Esophagus squamous epithelium (tissue), 5 donors: ENCODE measurements around the gene ALCAM. TPM values are rescaled to one million over a fixed set of nuclear protein-coding genes. Genes with fewer than 3 reads are reported as not detected.

ENCODE experiments used
- DNase-seq: peaks from one replicate; lab custom pipeline; 2025; lab: John Stamatoyannopoulos, UW
- H3K27ac ChIP-seq, 4 donors: fragments of 200-600 bp; sonication (generic); one replicate each; pipeline ENCODE4 v1.5.1; 2016 to 2019; ENCODE audit warnings: mild to moderate bottlenecking in 1 of 4
- H3K27me3 ChIP-seq, 4 donors: fragments of 200-600 bp; sonication (generic); 1 replicate in 3 of 4; 2 replicates in 1 of 4; pipeline versions ENCODE4 v1.5.1 to v1.6.0; 2017 to 2021; ENCODE audit warnings: antibody characterized with exemption in 1 of 4
- H3K36me3 ChIP-seq, 3 donors: fragments of 200-600 bp; sonication (generic); one replicate each; pipeline ENCODE4 v1.5.1; 2016 to 2019
- H3K4me1 ChIP-seq, 3 donors: fragments of 200-600 bp; sonication (generic); one replicate each; pipeline ENCODE4 v1.5.1; 2017 to 2019
- H3K4me3 ChIP-seq, 4 donors: fragments of 200-600 bp; sonication (generic); 1 replicate in 3 of 4; 2 replicates in 1 of 4; pipeline ENCODE4 v1.5.1; 2016 to 2019; ENCODE audit warnings: mild to moderate bottlenecking in 2 of 4, moderate library complexity in 1 of 4
- H3K9me3 ChIP-seq, 3 donors: fragments of 200-600 bp; sonication (generic); one replicate each; pipeline ENCODE4 v1.5.1; 2016 to 2019
- POLR2A ChIP-seq, 4 donors: fragments of 450-650 bp; IDR thresholded peaks; one replicate each; pipeline ENCODE4 v1.6.1; 2017; ENCODE audit warnings: antibody characterized with exemption in 4 of 4, mild to moderate bottlenecking in 4 of 4, moderate library complexity in 3 of 4
- WGBS, 2 donors: methylation state at CpG; one replicate each; pipeline ENCODE4 v1.1.5; 2018; 5-methylcytosine and 5-hydroxymethylcytosine counted together
- intact Hi-C: fragments of 100-400 bp; cut with DNase I; formaldehyde crosslinking; loops from one replicate; pipeline ENCODE4 v1.15.0; 2022
- total RNA-seq, 4 donors: library from RNA; depleted of rRNA; stranded (reverse); fragments of >200 nt; gene quantifications; one replicate each; pipeline ENCODE4 v1.1.0, GENCODE V29; 2016
- TF ChIP-seq, protein P1 (sequence below), 6 experiments: fragments of 450-650 bp in 4 of 6; fragments of 200-600 bp in 2 of 6; sonication (generic) in 2 of 6; IDR thresholded peaks; one replicate each; pipeline ENCODE4 v1.5.1; 2016 to 2019; ENCODE audit warnings: antibody characterized with exemption in 6 of 6, mild to moderate bottlenecking in 4 of 6, moderate library complexity in 4 of 6
- donor health status: DM: yes; HTN: yes; CAD: no.

The ALCAM gene
- total RNA-seq, 4 donors from 2014 or later, result 4.6 to 18.9 (median 8.0) TPM

DNA sequence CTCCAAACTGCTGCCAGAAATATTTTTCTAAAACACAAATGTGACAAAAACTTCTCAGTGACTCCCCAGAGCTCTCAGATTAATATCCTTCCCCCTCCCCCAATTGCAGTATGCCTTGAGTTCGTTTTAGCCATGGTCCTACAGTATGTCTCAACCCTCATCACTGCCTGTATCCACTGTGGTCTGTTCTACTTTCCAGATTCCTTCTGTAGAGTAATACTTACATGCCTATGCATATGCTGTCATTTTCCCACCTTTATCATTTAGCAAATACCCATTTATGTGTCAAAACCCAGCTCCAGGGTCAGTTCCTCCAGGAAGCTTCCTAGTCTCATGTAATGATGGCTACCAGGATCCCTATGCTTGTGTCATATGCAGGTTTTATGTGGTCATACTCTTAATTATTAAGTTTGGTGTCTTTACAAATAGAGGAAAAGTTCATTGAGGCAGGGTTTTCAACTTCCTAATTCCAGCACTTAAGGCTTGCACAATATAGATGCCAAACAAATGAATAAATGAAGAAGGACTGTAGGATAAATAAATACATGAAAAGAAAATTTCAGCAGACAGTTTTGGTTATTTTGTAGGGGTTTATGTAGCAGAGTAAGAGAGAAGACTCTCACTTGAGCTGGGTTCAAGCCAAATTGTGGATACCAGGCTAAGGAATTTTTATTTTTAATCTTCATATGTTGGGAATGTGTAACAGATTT lies 170.8 kb downstream of the ALCAM start:
- TF ChIP-seq, protein P1, sequence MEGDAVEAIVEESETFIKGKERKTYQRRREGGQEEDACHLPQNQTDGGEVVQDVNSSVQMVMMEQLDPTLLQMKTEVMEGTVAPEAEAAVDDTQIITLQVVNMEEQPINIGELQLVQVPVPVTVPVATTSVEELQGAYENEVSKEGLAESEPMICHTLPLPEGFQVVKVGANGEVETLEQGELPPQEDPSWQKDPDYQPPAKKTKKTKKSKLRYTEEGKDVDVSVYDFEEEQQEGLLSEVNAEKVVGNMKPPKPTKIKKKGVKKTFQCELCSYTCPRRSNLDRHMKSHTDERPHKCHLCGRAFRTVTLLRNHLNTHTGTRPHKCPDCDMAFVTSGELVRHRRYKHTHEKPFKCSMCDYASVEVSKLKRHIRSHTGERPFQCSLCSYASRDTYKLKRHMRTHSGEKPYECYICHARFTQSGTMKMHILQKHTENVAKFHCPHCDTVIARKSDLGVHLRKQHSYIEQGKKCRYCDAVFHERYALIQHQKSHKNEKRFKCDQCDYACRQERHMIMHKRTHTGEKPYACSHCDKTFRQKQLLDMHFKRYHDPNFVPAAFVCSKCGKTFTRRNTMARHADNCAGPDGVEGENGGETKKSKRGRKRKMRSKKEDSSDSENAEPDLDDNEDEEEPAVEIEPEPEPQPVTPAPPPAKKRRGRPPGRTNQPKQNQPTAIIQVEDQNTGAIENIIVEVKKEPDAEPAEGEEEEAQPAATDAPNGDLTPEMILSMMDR (IDR thresholded peaks at IDR 0.05), result no peak
- no peaks in the 10 kb centered on the region for H3K9me3 ChIP-seq
- intact Hi-C loops, result no loop called here
- no peak overlapping the region for H3K4me3 ChIP-seq
- WGBS, 2 donors, result 59 to 83% methylated on average over 1 of the region's 1 CpG
- peaks cover 0 to 7% (median 0%) of the 10 kb centered on the region in 3 donors for H3K36me3 ChIP-seq
- H3K27ac ChIP-seq, result no peak overlapping the region
- DNase-seq, result no peak
- H3K4me1 ChIP-seq, result no peaks in the 10 kb centered on the region
- no peaks in the 10 kb centered on the region for H3K27me3 ChIP-seq

DNA sequence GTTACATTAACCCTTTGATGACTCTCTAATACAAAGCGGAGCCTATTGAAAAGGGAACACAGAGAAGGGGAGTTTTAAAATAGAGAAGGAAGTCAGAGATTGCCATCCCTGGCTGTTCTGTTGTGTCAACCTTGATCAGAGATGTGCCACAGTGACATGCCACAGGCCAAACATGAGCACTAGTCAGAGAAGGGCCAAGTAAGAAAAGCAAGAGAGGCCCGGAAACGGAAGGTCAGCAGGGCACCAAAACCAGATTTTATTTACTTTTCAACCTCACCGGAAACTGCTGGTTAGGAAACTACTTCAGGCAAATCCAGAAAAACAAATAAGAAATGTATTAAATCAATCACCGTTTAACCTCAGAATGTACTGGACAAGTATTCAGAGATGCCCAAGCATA lies 171.8 kb downstream of the ALCAM start:
- no peak for TF ChIP-seq POLR2A (IDR thresholded peaks at IDR 0.05)
- TF ChIP-seq, protein P1 (IDR thresholded peaks at IDR 0.05), result no peak
- no peak overlapping the region for H3K4me3 ChIP-seq
- no peak for DNase-seq
- no peaks in the 10 kb centered on the region for H3K9me3 ChIP-seq
- H3K27ac ChIP-seq, result no peak overlapping the region
- H3K4me1 ChIP-seq, result no peaks in the 10 kb centered on the region
- WGBS, 2 donors, result 69 to 80% methylated on average over 5 of the region's 5 CpGs
- intact Hi-C loops, result no loop called here
- peaks cover 0 to 7% (median 0%) of the 10 kb centered on the region in 3 donors for H3K36me3 ChIP-seq
- no peaks in the 10 kb centered on the region for H3K27me3 ChIP-seq

DNA sequence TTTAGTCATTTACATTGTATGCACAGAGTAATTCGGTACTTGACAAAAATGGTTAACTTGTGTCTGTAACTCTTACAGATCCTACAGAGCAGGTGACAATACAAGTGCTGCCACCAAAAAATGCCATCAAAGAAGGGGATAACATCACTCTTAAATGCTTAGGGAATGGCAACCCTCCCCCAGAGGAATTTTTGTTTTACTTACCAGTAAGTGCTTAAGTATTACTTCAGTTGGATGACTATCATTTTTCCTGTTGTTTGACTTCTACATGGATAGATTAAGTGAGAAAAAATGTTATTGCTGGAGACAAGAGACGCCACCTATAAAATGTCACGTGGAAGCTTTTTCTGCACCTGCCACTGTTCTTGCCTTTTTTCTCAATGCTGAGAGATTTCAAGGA lies 173.2 kb downstream of the ALCAM start:
- Histone ChIP-seq H3K27me3 (no peaks in the 10 kb centered on the region), H3K9me3 (no peaks in the 10 kb centered on the region), H3K27ac (no peak overlapping the region), H3K4me1 (no peaks in the 10 kb centered on the region), H3K4me3 (no peak overlapping the region), H3K36me3 (peaks cover 0 to 7% (median 0%) of the 10 kb centered on the region in 3 donors)
- DNase-seq, result no peak
- TF ChIP-seq, protein P1 (IDR thresholded peaks at IDR 0.05), result no peak
- TF ChIP-seq POLR2A (IDR thresholded peaks at IDR 0.05), result no peak
- 87 to 91% methylated on average over 3 of the region's 3 CpGs for WGBS, 2 donors
- intact Hi-C loops, result no loop called here

DNA sequence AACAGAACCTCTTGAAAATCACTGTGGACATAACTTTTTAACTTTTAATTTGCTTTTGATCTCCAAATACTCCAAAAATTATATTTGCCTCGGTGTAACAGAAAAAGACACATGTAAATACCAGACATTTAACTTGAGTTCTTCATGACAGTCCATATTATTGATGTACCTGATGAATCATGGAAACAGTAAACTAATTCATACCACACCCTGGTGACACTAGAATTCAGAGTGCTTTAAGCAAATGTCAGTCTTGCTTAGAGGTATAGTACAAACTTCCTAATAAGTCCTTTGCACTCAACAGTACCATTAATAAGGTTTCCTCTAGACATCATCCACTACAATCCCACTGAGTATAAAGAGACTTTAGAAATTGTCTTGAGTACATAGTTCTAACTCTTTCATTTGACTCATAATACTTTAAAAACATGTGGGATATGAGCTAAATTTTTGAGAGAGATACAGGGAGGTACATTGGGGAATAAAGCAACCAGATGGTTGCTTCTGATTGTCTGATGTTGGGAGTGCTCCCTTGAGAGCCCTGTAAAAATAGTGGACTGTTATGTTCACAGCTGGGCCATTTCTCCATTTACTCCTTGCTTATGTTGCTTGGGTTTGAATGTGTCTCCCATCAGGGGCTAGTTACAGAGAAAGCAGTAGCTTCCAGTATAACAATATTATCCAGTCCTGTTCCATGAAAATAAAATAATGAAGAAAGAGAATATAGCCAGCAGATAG lies 175.7 kb downstream of the ALCAM start:
- no peak overlapping the region for H3K4me3 ChIP-seq
- 72 to 88% methylated on average over 1 of the region's 1 CpG for WGBS, 2 donors
- intact Hi-C loops, result no loop called here
- no peaks in the 10 kb centered on the region for H3K9me3 ChIP-seq
- no peak overlapping the region for H3K27ac ChIP-seq
- no peaks in the 10 kb centered on the region for H3K4me1 ChIP-seq
- H3K36me3 ChIP-seq, result peaks cover 0 to 11% (median 0%) of the 10 kb centered on the region in 3 donors
- TF ChIP-seq, protein P1 (IDR thresholded peaks at IDR 0.05), result no peak
- TF ChIP-seq POLR2A (IDR thresholded peaks at IDR 0.05), result no peak
- H3K27me3 ChIP-seq, result no peaks in the 10 kb centered on the region
- DNase-seq, result no peak

DNA sequence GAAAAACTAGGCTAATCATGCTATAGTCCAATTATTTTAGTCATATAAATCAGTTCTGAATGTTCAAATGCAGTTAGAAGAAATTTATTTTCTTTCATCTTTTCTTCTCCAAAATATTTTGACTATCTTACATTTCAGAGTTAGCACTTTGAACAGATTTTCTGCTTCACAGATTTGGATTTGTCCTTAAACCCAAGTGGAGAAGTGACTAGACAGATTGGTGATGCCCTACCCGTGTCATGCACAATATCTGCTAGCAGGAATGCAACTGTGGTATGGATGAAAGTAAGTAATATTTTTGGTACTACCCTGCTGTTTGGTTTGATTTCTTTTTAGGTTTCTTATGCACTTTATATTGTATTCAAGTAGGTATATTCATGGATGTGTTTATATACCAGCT lies 178.3 kb downstream of the ALCAM start:
- Histone ChIP-seq H3K27ac (no peak overlapping the region), H3K4me1 (no peaks in the 10 kb centered on the region), H3K27me3 (no peaks in the 10 kb centered on the region), H3K9me3 (no peaks in the 10 kb centered on the region), H3K36me3 (peaks cover 0 to 17% (median 0%) of the 10 kb centered on the region in 3 donors), H3K4me3 (no peak overlapping the region)
- no peak for TF ChIP-seq POLR2A (IDR thresholded peaks at IDR 0.05)
- TF ChIP-seq, protein P1 (IDR thresholded peaks at IDR 0.05), result no peak
- no peak for DNase-seq
- intact Hi-C loops, result no loop called here
- 83 to 93% methylated on average over 1 of the region's 1 CpG for WGBS, 2 donors
